ENCODE data around the gene ADK.

DNA sequence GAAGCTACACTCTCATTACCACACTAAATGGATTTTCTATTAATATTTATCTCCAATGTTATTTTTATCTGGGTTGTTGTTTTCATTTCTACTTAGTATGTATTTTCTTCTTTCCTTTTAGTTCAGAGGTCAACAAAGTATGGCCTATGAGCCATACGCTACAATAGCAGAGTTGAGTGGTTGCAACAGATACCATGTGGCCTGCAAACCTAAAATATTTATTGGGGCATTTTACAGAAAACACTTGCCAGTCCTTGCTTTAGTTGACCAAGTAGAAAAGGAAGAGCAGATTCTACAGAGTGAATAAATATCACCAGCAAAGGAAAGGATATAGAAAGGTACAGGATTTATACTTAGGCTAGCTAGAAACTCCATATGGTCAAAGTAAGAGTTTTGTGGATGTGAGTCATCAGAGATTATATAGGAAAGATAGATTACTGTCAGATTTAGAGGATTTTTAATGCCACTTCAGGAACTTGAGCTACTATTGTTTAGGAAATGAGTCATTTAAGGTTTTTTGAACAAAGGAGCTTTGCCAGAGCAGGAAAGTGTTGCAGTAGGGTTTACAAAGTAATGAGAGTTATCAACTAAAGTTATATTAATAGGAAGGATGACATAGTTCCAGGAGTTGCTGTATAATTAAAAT is 352.1 kb downstream of the ADK start:
- TF ChIP-seq CTCF (IDR thresholded peaks at IDR 0.05) (no peak), POLR2A (IDR thresholded peaks at IDR 0.05) (no peak)

All from thyroid gland (tissue), 4 donors.